Type B pancreatic cell (in vitro differentiated cells): ENCODE results near the gene GBF1. TPM values are rescaled to one million over a fixed set of nuclear protein-coding genes. Genes with fewer than 3 reads are reported as not detected.
"Not testable (repeated sequence)": the region's sequence is repeated elsewhere in the genome, so short reads cannot be mapped to it uniquely, and the experiment has no call there.

ENCODE experiments used
- DNase-seq: peaks from one replicate; pipeline ENCODE4 v3.0.0; 2021; ENCODE audit warnings: mixed read lengths; ENCODE audit not compliant: unreplicated experiment; ENCODE audit errors: extremely low spot score
- H3K27ac Mint-ChIP-seq: 2 replicates; pipeline ENCODE4 v1.8.0; 2021; ENCODE audit warnings: mild to moderate bottlenecking, mixed read lengths
- H3K27me3 Mint-ChIP-seq: 2 replicates; pipeline ENCODE4 v1.8.0; 2021; ENCODE audit warnings: mixed read lengths
- H3K36me3 Mint-ChIP-seq: 2 replicates; pipeline ENCODE4 v1.8.0; 2021; ENCODE audit warnings: mixed read lengths
- H3K4me1 Mint-ChIP-seq: one replicate; pipeline ENCODE4 v1.8.0; 2021; ENCODE audit warnings: mixed read lengths; ENCODE audit not compliant: unreplicated experiment
- H3K4me3 Mint-ChIP-seq: 2 replicates; pipeline ENCODE4 v1.8.0; 2021; ENCODE audit warnings: mild to moderate bottlenecking, mixed read lengths
- H3K9me3 Mint-ChIP-seq: 2 replicates; pipeline ENCODE4 v1.8.0; 2021; ENCODE audit warnings: mixed read lengths
- total RNA-seq: library from RNA; stranded (reverse); gene quantifications from 2 replicates; pipeline ENCODE4 v1.2.1, GENCODE V29; 2021; ENCODE audit warnings: low replicate concordance
- TF ChIP-seq, protein P1 (sequence below): fragments of 200-600 bp; sonication (generic); conservative IDR thresholded peaks from 2 replicates; pipeline ENCODE4 v1.5.0; 2021; ENCODE audit warnings: antibody characterized with exemption, mild to moderate bottlenecking

Gene GBF1
- total RNA-seq, 1 donor from 2014 or later = 48.7 TPM

- no peak for DNase-seq
- H3K4me1 Mint-ChIP-seq = no peaks in the 10 kb centered on the region
- no peak overlapping the region for H3K27ac Mint-ChIP-seq
- no peaks in the 10 kb centered on the region for H3K36me3 Mint-ChIP-seq
- peaks cover 9% of the 10 kb centered on the region for H3K27me3 Mint-ChIP-seq
- TF ChIP-seq, protein P1, sequence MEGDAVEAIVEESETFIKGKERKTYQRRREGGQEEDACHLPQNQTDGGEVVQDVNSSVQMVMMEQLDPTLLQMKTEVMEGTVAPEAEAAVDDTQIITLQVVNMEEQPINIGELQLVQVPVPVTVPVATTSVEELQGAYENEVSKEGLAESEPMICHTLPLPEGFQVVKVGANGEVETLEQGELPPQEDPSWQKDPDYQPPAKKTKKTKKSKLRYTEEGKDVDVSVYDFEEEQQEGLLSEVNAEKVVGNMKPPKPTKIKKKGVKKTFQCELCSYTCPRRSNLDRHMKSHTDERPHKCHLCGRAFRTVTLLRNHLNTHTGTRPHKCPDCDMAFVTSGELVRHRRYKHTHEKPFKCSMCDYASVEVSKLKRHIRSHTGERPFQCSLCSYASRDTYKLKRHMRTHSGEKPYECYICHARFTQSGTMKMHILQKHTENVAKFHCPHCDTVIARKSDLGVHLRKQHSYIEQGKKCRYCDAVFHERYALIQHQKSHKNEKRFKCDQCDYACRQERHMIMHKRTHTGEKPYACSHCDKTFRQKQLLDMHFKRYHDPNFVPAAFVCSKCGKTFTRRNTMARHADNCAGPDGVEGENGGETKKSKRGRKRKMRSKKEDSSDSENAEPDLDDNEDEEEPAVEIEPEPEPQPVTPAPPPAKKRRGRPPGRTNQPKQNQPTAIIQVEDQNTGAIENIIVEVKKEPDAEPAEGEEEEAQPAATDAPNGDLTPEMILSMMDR = no peak
- H3K9me3 Mint-ChIP-seq = no peaks in the 10 kb centered on the region
- no peak overlapping the region for H3K4me3 Mint-ChIP-seq
Measured at GRCh38 chr10:102208311-102209035, 36.9 kb upstream of the GBF1 start.

GRCh38 chr10:102211615-102212299 lies 33.6 kb upstream of the GBF1 start:
- H3K27me3 Mint-ChIP-seq = peaks cover 14% of the 10 kb centered on the region
- no peak overlapping the region for H3K4me3 Mint-ChIP-seq
- H3K27ac Mint-ChIP-seq = no peak overlapping the region
- no peaks in the 10 kb centered on the region for H3K4me1 Mint-ChIP-seq
- H3K36me3 Mint-ChIP-seq = no peaks in the 10 kb centered on the region
- TF ChIP-seq, protein P1 = no peak
- no peak for DNase-seq
- H3K9me3 Mint-ChIP-seq = no peaks in the 10 kb centered on the region

DNA sequence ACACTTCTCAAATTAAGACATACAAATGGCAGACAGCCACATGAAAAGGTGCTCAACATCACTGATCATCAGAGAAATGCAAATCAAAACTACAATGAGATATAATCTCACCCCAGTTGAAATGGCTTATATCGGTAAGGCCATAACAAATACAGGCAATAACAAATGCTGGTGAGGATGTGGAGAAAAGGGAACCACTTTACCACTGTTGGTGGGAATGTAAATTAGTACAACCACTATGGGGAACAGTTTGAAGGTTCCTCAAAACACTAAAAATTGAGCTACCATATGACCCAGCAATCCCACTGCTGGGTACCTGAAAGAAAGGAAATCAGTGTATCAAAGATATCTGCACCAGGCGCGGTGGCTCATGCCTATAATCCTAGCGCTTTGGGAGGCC lies 31.7 kb upstream of the GBF1 start:
- not testable (repeated sequence) for H3K36me3 Mint-ChIP-seq, H3K4me1 Mint-ChIP-seq, H3K27ac Mint-ChIP-seq, DNase-seq, H3K9me3 Mint-ChIP-seq, H3K4me3 Mint-ChIP-seq
- peaks cover 17% of the 10 kb centered on the region for H3K27me3 Mint-ChIP-seq

DNA sequence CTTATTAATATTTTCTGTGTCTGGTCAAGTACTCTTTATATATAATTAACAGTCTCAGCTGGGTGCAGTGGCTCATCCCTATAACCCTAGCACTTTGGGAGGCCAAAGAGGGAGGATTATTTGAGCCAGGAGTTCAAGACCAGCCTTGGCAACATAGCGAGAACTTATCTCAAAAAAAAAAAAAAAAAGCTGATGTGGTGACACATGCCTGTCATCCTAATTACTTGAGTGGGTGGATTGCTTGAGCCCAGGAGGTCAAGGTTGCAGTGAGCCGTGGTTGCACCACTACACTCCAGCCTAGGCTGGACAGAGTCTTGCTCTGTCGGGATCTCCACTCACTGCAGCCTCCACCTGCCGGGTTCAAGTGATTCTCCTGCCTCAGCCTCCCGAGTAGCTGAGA lies 26.0 kb upstream of the GBF1 start:
- Mint-ChIP-seq H3K27me3 (peaks cover 34% of the 10 kb centered on the region), H3K27ac (no peak overlapping the region), H3K36me3 (no peaks in the 10 kb centered on the region), H3K4me1 (no peaks in the 10 kb centered on the region), H3K9me3 (no peaks in the 10 kb centered on the region), H3K4me3 (no peak overlapping the region)
- TF ChIP-seq, protein P1 = no peak
- no peak for DNase-seq

GRCh38 chr10:102220612-102221011 lies 24.7 kb upstream of the GBF1 start:
- no peaks in the 10 kb centered on the region for H3K36me3 Mint-ChIP-seq
- TF ChIP-seq, protein P1 = no peak
- peaks cover 38% of the 10 kb centered on the region for H3K27me3 Mint-ChIP-seq
- H3K9me3 Mint-ChIP-seq = no peaks in the 10 kb centered on the region
- H3K27ac Mint-ChIP-seq = no peak overlapping the region
- peaks cover 3% of the 10 kb centered on the region for H3K4me1 Mint-ChIP-seq
- no peak overlapping the region for H3K4me3 Mint-ChIP-seq
- DNase-seq = no peak

DNA sequence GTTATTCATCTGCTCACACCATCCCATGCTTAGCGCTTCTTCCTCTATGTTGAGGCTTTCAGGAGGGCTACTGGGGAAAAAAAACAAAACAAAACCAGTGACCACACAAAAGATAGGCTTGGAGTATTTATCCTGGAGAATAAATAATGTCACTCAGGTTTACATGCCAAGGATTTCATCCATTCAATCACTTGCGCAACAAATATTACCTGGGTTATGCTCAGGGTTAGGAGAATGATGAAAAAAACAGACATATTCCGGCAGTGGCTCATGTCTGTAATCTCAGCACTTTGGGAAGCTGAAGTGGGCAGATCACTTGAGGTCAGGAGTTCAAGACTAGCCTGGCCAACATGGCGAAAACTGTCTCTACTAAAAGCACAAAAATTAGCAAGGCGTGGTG lies 22.5 kb upstream of the GBF1 start:
- Mint-ChIP-seq H3K4me3 (no peak overlapping the region), H3K27ac (no peak overlapping the region), H3K9me3 (no peaks in the 10 kb centered on the region), H3K36me3 (no peaks in the 10 kb centered on the region), H3K4me1 (peaks cover 10% of the 10 kb centered on the region), H3K27me3 (peaks cover 57% of the 10 kb centered on the region)
- no peak for DNase-seq
- TF ChIP-seq, protein P1 = no peak
